ENCODE measurements around the gene MYOG. TPM values are rescaled to one million over a fixed set of nuclear protein-coding genes. Genes with fewer than 3 reads are reported as not detected.

MYOG gene
- total and polyA plus RNA-seq, 7 donors, result not detected

DNA sequence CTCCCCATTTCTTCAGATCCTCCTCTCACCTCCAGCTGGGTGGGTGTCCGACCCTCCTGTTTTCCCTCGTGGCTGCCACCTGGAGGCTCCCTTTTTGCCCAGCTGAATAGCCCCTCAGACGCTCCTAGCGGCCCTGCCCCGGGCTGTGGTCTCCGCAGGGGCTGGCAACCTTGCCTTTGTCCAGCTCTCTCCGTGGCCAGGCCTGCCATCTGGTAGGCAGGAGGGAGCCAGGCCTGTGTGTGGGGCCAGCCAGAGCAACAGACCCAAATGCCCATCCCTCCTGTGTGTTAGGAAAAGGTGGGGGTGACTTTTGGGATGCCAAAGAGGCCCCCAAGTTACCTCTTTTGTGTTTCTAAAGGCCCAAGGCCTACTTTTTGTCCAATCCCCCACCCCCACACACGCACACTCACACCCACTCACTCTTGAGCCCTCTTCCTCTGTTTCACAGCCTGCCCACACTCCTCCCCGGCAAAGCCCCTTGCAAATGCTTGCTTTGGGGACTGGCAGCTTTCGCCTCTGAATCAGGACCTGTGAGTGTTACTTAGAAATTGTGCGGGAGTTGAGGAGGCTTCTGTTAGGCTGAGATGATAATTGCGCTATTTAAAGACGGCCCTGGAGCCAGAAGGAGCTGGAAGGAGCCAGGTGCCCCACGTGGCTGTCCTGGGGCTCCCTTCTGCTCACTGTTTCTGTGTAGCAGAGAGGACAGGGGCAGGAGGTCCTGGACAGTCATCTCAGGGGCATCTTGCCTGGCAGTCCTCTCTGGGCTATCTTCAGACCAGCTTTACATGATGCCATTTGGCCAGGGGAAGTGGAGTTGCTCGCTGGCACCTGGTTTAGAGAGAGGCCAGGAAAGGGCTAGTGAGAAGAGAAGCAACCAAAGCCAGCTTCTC lies 50.5 kb downstream of the MYOG start:
- Histone ChIP-seq H3K27ac (no peak overlapping the region), H3K27me3 (no peaks in the 10 kb centered on the region), H3K36me3 (no peaks in the 10 kb centered on the region), H3K4me3 (no peak overlapping the region), H3K9me3 (no peaks in the 10 kb centered on the region), H3K4me1 (peaks cover 0 to 34% (median 25%) of the 10 kb centered on the region in 4 donors)
- WGBS, 2 donors, result 80 to 83% methylated on average over 15 of the region's 15 CpGs
- intact Hi-C loops (cut with DNase I), result no loop called here
- DNase-seq, result no peak
- TF ChIP-seq POLR2AphosphoS5 (IDR thresholded peaks at IDR 0.05) (no peak), POLR2A (IDR thresholded peaks at IDR 0.05) (no peak), EP300 (IDR thresholded peaks at IDR 0.05) (no peak)
- TF ChIP-seq, protein P1, sequence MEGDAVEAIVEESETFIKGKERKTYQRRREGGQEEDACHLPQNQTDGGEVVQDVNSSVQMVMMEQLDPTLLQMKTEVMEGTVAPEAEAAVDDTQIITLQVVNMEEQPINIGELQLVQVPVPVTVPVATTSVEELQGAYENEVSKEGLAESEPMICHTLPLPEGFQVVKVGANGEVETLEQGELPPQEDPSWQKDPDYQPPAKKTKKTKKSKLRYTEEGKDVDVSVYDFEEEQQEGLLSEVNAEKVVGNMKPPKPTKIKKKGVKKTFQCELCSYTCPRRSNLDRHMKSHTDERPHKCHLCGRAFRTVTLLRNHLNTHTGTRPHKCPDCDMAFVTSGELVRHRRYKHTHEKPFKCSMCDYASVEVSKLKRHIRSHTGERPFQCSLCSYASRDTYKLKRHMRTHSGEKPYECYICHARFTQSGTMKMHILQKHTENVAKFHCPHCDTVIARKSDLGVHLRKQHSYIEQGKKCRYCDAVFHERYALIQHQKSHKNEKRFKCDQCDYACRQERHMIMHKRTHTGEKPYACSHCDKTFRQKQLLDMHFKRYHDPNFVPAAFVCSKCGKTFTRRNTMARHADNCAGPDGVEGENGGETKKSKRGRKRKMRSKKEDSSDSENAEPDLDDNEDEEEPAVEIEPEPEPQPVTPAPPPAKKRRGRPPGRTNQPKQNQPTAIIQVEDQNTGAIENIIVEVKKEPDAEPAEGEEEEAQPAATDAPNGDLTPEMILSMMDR (IDR thresholded peaks at IDR 0.05), result no peak

DNA sequence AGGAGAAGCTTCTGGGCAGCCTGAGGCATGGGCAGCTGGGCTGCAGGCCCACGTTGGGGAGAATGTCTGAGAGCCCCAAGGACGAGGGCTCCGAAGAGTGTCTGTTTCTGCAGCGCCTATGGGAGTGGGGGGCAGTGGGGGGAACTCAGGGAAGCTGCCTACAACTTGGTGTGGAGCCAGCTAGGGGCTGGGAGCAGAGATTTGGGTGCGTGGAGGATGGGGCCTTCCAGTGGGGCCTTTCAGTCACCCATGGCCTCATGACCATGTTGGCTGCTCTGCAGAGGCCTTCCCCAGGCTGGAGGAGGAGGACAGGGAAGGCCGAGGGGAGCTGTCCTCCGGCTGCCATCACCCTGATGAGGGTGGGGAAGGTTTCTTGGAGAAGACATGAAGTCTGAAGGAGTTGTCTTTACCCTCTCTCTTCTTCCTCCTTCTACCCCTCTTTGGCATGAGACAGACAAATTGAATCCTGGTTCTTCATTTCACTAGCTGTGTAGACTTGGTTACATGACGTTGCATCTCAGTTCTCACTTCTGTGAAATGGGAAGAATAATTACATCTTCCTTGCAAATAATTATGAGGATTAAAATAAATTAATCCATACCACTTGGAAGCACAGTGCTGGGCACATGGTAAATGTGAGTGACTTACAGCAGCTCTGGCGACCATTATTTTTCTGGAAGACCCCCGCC lies 51.2 kb downstream of the MYOG start:
- intact Hi-C loops (cut with DNase I), result no loop called here
- TF ChIP-seq POLR2AphosphoS5 (IDR thresholded peaks at IDR 0.05) (no peak), EP300 (IDR thresholded peaks at IDR 0.05) (no peak), POLR2A (IDR thresholded peaks at IDR 0.05) (no peak)
- TF ChIP-seq, protein P1 (IDR thresholded peaks at IDR 0.05), result no peak
- H3K4me3 ChIP-seq, result no peak overlapping the region
- no peaks in the 10 kb centered on the region for H3K36me3 ChIP-seq
- no peaks in the 10 kb centered on the region for H3K27me3 ChIP-seq
- WGBS, 2 donors, result 83 to 84% methylated on average over 10 of the region's 10 CpGs
- H3K9me3 ChIP-seq, result no peaks in the 10 kb centered on the region
- no peak overlapping the region for H3K27ac ChIP-seq
- DNase-seq, result no peak
- peaks cover 0 to 35% (median 25%) of the 10 kb centered on the region in 4 donors for H3K4me1 ChIP-seq

DNA sequence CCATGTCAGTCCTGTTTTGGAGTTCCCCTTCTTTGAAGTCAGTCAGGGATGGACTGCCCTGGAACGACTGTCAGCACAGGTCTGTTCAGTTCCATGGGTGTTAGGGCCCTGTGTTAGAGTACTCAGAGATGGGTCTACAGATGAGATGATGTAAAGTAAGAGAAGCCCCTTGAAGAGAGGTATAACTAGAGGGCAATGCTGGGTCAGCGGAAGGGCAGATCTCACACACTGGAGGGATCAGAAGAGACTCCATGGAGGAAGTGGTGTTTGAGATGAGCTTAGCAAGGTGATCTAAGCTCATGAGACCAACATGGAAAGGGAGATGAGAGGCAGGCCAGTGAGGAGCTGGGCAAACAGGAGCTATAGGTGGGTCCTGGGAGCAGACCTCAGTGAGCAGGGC lies 51.9 kb downstream of the MYOG start:
- Histone ChIP-seq H3K4me1 (peaks cover 0 to 35% (median 22%) of the 10 kb centered on the region in 4 donors), H3K9me3 (no peaks in the 10 kb centered on the region), H3K27me3 (no peaks in the 10 kb centered on the region), H3K4me3 (no peak overlapping the region), H3K27ac (no peak overlapping the region), H3K36me3 (no peaks in the 10 kb centered on the region)
- intact Hi-C loops (cut with DNase I), result no loop called here
- WGBS, 2 donors, result 87 to 94% methylated on average over 2 of the region's 2 CpGs
- TF ChIP-seq POLR2AphosphoS5 (IDR thresholded peaks at IDR 0.05), result no peak
- TF ChIP-seq POLR2A (IDR thresholded peaks at IDR 0.05), result no peak
- TF ChIP-seq, protein P1 (IDR thresholded peaks at IDR 0.05), result no peak
- TF ChIP-seq EP300 (IDR thresholded peaks at IDR 0.05), result no peak
- DNase-seq, result no peak

DNA sequence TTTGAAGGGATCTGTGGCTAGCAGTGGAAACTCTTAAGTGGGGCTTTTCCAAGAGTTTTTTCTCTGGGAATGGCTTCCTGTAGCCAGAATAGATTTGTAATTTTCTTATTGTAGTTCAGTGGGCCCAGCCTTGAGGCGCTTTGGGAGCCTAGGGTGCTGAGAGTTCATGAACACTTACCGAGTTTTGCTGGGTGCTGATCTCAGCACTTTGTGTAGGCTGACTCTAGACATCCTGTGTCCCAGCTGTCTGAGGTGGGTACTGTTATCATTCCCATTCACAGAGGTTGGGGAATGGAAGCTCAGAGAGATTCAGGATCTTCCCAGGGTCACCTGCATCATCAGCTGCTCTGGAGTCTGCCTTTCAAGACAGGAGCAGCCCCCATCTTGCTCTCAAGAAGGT lies 52.5 kb downstream of the MYOG start:
- peaks cover 0 to 35% (median 18%) of the 10 kb centered on the region in 4 donors for H3K4me1 ChIP-seq
- TF ChIP-seq POLR2A (IDR thresholded peaks at IDR 0.05) (no peak), EP300 (IDR thresholded peaks at IDR 0.05) (no peak), POLR2AphosphoS5 (IDR thresholded peaks at IDR 0.05) (no peak)
- TF ChIP-seq, protein P1 (IDR thresholded peaks at IDR 0.05), result no peak
- no peaks in the 10 kb centered on the region for H3K36me3 ChIP-seq
- no peak for DNase-seq
- intact Hi-C loops (cut with DNase I), result no loop called here
- H3K9me3 ChIP-seq, result no peaks in the 10 kb centered on the region
- no peaks in the 10 kb centered on the region for H3K27me3 ChIP-seq
- H3K27ac ChIP-seq, result no peak overlapping the region
- H3K4me3 ChIP-seq, result no peak overlapping the region
- WGBS, 2 donors, result 84 to 95% methylated on average over 2 of the region's 2 CpGs

Other genes starting within 250 kb of the MYOG start
- gene RABIF, start 196.9 kb downstream of the MYOG start, total RNA-seq, result 1 to 10 TPM; 3.6 to 7.3 (median 4.8) TPM
- 10 to 100 TPM in 2 of 3 donors, 1 to 10 TPM in 1; 9.0 to 17.6 (median 15.0) TPM for gene RABIF, start 196.9 kb downstream of the MYOG start, polyA plus RNA-seq
- gene KLHL12, start 158.8 kb downstream of the MYOG start, total RNA-seq, result 10 to 100 TPM; 12.9 to 23.9 (median 15.9) TPM
- 10 to 100 TPM; 17.6 to 27.0 (median 23.6) TPM for gene KLHL12, start 158.8 kb downstream of the MYOG start, polyA plus RNA-seq
- 10 to 100 TPM; 57.4 to 76.2 (median 65.8) TPM for gene ADIPOR1, start 127.7 kb downstream of the MYOG start, total RNA-seq
- 10 to 100 TPM; 54.4 to 82.9 (median 79.8) TPM for gene ADIPOR1, start 127.7 kb downstream of the MYOG start, polyA plus RNA-seq
- gene CYB5R1, start 118.8 kb downstream of the MYOG start, total RNA-seq, result 10 to 100 TPM; 24.6 to 45.3 (median 36.2) TPM
- 10 to 100 TPM in 1 of 3 donors, 1 to 10 TPM in 2; 8.6 to 27.1 (median 9.6) TPM for gene CYB5R1, start 118.8 kb downstream of the MYOG start, polyA plus RNA-seq
- gene TMEM183A, start 78.6 kb downstream of the MYOG start, total RNA-seq, result 10 to 100 TPM; 71.7 to 99.4 (median 88.2) TPM
- 100 to 1,000 TPM in 1 of 3 donors, 10 to 100 TPM in 2; 72.5 to 108 (median 77.5) TPM for gene TMEM183A, start 78.6 kb downstream of the MYOG start, polyA plus RNA-seq
- 10 to 100 TPM in 1 of 4 donors, 1 to 10 TPM in 3; 1.1 to 15.0 (median 2.8) TPM for gene PPFIA4, start 59.5 kb downstream of the MYOG start, total RNA-seq
- under 1 TPM in 1 of 3 donors, not detected in 2; 0.52 TPM for gene PPFIA4, start 59.5 kb downstream of the MYOG start, polyA plus RNA-seq
- gene ADORA1, start 41.7 kb upstream of the MYOG start, total RNA-seq, result 1 to 10 TPM in 1 of 4 donors, under 1 TPM in 1, not detected in 2; 0.33 to 1.1 TPM
- 1 to 10 TPM in 1 of 3 donors, under 1 TPM in 1, not detected in 1; 0.92 to 1.3 TPM for gene ADORA1, start 41.7 kb upstream of the MYOG start, polyA plus RNA-seq
- not detected for gene MYBPH, start 89.8 kb upstream of the MYOG start, total RNA-seq
- not detected for gene MYBPH, start 89.8 kb upstream of the MYOG start, polyA plus RNA-seq
- gene CHI3L1, start 100.7 kb upstream of the MYOG start, total RNA-seq, result 1 to 10 TPM in 3 of 4 donors, not detected in 1; 2.2 to 9.1 (median 2.6) TPM
- 10 to 100 TPM in 1 of 3 donors, 1 to 10 TPM in 2; 1.2 to 28.8 (median 4.9) TPM for gene CHI3L1, start 100.7 kb upstream of the MYOG start, polyA plus RNA-seq
- not detected for gene CHIT1, start 143.7 kb upstream of the MYOG start, total RNA-seq
- gene CHIT1, start 143.7 kb upstream of the MYOG start, polyA plus RNA-seq, result under 1 TPM in 1 of 3 donors, not detected in 2; 0.98 TPM
- 100 to 1,000 TPM in 3 of 4 donors, 10 to 100 TPM in 1; 66.0 to 397 (median 180) TPM for gene BTG2, start 219.5 kb upstream of the MYOG start, total RNA-seq
- 10 to 100 TPM; 37.2 to 81.0 (median 63.7) TPM for gene BTG2, start 219.5 kb upstream of the MYOG start, polyA plus RNA-seq